GM18907 (cell line): ENCODE data around the gene KDM7A.
"Not testable (repeated sequence)": the region's sequence is repeated elsewhere in the genome, so short reads cannot be mapped to it uniquely, and the experiment has no call there.

ENCODE experiments used
- ATAC-seq: cut with Tn5 transposase; IDR thresholded peaks from one replicate; pipeline ENCODE4 v1.9.1; 2021; ENCODE audit warnings: mild to moderate bottlenecking, moderate library complexity; ENCODE audit not compliant: unreplicated experiment

Gene KDM7A

GRCh38 chr7:140160308-140160707, 16.5 kb downstream of the KDM7A start:
- no peak for ATAC-seq

- no peak for ATAC-seq
Observed at GRCh38 chr7:140159497-140159896, 17.3 kb downstream of the KDM7A start.

- no peak for ATAC-seq
Observed at GRCh38 chr7:140156460-140157080, 20.2 kb downstream of the KDM7A start.

- ATAC-seq, result no peak
Observed at GRCh38 chr7:140155428-140155827, 21.4 kb downstream of the KDM7A start.

DNA sequence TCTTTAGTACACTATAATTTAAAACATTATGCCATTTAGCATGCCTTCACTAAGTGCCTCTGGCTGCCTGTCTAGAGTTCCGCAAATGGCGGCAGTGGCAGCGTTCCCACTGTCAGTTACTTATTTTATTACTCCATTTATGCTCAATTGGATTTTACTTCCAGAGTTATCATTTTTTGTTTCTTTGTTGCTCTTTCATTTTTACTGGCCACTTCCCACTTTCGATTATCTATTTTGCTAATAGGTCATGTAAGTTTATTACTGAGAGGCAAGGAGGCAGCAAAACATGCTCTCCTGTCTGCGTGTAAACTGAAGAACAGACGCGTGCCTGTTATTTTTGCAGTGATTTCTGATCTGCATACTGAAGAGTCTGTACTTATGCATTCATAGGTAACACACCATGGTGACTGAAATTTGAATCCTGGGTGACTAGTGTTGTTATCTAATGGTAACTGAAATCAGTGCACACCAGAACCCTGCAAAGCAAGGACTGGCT, 23.1 kb downstream of the KDM7A start:
- no peak for ATAC-seq

DNA sequence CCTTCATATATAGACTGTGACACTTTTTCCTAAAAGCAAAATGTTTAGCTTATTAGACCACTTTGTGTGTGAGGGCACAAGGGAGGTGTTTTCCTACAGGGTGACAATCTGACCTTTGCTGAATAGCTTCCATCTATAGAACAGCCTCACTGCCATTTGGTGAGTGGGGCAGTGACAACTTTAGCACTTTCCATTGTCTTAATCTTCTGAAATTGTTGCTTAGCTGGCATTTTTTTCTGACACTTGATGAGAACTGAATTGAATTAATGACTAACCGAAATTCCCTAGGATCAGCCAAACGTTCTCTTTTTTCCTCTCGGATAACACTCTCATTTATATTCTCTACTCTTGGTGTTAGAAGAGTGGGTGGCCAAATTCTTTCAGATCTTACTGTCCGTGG, 30.2 kb downstream of the KDM7A start:
- ATAC-seq, result no peak

- ATAC-seq, result no peak
Observed at GRCh38 chr7:140145709-140146108, 31.1 kb downstream of the KDM7A start.

- no peak for ATAC-seq
Observed at GRCh38 chr7:140144821-140145220, 32.0 kb downstream of the KDM7A start.

DNA sequence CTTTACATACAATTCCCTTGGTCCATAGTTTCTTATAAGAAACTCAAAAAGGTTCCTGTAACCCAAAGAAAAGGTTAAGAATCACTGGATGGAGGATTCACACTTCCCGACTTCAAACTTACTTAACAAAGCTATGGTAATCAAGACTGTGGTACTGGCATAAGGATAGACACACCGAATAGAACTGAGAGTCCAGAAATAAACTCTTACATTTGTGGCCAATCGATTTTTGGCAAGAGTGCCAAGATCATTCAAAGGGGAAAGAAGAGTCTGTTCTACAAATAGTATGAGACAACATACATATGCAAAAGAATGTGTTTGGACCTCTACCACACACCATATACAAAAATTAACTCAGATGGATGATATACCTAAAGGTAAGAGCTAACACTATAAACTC, 32.8 kb downstream of the KDM7A start:
- ATAC-seq, result no peak

DNA sequence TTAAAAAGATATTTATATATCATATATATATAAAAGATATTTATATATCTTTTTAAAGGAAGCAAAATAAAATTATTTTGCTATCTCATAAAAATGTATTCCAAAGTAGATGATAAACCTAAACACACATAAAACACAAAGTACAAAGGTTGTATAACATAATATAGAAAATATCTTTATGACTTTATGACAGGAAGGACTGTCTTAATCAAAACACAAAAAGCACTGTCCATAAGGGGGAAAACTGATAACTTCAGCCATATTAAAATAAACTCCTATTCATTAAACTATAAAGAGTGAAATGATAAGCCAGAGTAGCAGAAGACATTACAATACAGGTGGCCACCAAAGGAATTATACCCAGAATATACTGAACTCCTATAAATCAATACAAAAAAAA, 34.8 kb downstream of the KDM7A start:
- ATAC-seq, result no peak

- ATAC-seq, result no peak
Observed at GRCh38 chr7:140141256-140141655, 35.5 kb downstream of the KDM7A start.

DNA sequence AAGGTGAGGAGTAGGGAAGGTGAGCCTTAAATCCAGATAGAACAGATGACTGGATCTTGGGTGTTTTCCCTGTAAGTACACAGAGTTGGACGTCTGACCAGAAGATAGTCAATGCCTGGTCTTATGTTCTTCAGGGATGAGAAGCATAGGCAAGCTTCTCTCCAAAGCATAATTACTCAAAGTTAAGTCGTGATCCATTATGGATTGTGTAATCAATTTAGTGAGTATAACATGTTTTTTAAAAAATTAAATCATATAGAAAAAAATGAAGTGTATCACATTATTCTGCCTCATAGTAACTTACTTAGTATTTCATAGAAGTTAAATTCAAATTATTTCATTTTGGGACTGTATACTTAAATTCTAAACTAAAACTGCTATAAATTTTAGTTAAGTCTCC, 39.7 kb downstream of the KDM7A start:
- no peak for ATAC-seq

- no peak for ATAC-seq
Observed at GRCh38 chr7:140136073-140136472, 40.7 kb downstream of the KDM7A start.

DNA sequence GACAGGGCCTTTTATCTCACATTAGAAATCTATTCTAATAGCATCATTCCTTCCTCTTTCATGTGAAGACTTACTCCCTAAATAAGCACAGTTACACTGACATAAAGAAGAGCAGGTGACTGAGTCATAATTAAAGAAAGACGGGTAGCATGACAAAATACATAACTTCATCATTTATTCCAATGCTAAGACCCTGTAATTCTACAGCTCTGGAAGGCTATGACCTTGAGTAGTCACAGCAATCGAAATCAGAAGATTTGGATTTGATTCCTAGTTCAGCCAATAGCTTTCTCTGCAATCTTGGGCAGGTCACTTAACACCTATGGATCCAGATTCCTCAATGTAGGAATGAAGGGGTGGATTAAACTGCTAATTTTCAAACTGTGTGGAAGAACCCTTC, 42.7 kb downstream of the KDM7A start:
- ATAC-seq, result no peak

- ATAC-seq, result no peak
Observed at GRCh38 chr7:140127360-140128127, 49.2 kb downstream of the KDM7A start.

- ATAC-seq, result no peak
Observed at GRCh38 chr7:140126435-140127034, 50.2 kb downstream of the KDM7A start.

DNA sequence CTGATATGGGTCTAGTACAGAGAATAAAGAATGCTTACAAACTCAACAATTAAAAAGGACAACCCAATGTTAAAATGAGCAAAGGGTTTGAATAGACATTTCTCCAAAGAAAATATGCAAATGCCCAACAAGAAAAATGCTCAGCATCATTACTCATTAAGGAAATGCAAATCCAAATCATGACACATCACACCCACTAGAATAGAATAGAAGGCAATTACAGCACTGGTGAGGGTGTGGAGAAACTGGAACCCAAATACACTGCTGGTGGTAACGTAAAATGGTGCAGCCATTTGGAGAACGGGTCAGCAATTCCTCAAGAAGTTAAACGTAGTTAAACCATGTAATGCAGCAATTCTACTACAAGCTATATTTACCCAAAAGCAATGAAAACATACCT, 53.8 kb downstream of the KDM7A start:
- ATAC-seq, result no peak

- no peak for ATAC-seq
Observed at GRCh38 chr7:140121326-140121725, 55.5 kb downstream of the KDM7A start.

- not testable (repeated sequence) for ATAC-seq
Observed at GRCh38 chr7:140114817-140115216, 62.0 kb downstream of the KDM7A start.

- not testable (repeated sequence) for ATAC-seq
Observed at GRCh38 chr7:140108777-140109176, 68.0 kb downstream of the KDM7A start.

DNA sequence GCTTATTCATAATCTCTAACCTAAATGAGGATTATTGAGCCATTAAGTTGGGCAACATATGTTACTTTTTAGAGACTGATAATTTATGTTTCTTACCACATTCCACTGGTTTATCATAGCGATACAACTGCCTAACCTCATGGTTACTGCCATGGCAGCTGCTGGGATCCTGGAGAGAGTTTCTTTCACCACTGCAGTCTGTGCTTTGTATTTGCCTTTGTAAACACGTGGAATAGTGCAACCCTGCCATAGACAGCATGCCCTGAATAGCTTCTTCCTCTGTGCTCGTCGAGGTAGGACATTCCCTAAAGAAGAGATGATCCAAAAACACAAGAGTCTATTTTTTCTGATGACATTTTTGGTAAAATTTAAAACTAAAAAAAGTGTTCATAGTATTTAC, 80.3 kb downstream of the KDM7A start:
- ATAC-seq, result no peak

DNA sequence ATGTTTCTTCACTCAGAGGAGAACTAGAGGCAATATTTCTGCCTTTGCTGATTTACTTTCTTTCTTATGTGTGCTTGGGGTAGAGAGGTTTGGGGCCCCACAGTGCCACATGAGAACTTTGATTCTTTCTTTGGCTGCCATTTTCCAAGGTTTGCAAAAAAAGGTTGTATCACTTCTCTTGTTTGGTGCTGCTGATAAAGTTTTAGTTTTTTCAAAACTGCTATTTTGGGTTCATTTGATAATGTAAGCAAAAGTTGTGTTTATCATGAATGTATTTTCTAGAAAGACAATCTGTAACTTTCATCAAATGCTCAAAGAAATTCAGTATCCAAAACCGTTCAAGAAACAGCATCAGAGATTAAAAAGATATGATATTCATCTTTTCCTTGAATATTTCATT, 83.4 kb downstream of the KDM7A start:
- ATAC-seq, result no peak
